HCEC 1CT (cell line): Measurements from ENCODE around the gene SDR39U1.

ENCODE experiments used
- DNase-seq: peaks from one replicate; pipeline ENCODE4 v3.0.0-alpha.2; 2017

SDR39U1 gene

DNA sequence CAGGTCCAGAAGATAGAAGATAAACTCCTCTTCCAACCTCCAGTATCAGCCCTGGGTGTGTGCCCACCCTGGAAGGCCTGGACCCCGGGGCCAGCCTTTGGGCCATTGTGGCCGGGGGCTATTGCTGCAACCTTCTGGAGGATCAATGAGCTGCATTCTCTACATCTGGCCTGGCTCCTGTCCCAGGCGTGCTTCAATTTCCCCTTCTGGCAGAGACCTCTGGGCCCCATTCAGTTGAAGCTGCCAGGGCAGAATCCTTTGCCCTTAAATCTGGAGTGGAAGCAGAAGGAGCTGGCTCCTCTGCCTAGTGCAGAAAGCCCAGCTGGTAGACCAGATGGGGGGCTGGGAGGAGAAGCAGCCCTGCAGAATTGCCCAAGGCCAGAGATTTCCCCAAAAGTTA is 33.8 kb downstream of the SDR39U1 start:
- no peak for DNase-seq

DNA sequence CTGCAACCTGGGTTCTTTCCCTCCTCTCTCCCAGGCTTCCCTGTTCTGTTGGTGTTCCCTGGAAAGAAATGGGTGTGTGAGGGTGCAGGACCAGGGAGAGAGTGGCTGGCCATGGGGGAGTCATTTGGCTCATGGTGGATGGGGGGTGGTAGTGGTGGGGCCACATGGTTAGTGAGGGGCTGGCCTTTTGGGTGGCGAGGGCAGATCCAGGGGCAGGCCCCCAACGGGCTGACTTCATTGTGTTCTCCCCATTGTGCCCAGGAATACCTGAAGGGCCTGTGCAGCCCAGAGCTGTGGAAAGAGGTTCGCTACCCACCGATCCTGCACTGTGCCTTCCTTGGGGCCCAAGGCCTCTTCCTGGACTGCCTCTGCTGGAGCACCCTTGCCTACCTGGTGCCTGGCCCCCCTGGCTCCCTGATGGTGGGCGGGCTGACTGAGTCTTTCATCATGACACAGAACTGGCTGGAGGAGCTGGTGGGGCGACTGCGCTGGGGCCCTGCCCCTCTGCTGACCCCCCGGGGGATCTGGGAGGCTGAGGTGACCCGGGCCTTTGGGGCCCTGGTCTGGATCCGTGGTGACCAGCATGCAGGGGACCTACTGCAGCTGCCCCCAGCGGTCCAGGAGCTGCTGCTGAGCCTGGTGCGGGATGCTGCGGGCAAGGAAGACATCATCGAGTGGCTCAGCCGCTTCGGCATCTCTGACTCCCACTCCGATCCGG is 34.8 kb downstream of the SDR39U1 start:
- no peak for DNase-seq

DNA sequence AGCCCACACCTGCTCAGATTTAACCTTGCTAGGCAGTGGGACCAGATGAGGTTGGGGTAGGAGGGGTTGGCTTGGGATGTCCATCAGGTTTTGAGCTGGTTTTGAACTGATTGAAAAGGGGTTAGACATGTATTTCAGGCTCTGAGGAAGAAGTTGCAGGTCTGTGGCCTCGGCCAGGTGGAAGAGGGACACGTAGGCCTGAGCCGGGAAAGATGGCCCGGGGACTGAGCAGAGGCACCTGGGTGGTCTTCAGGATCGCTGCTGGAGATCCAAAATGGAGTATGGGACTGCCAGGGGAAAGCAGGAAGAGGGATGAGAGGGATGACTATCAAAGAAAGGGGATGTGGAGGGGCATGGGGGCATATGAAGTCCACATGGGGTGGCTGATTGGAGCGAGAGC is 36.2 kb downstream of the SDR39U1 start:
- DNase-seq = no peak

DNA sequence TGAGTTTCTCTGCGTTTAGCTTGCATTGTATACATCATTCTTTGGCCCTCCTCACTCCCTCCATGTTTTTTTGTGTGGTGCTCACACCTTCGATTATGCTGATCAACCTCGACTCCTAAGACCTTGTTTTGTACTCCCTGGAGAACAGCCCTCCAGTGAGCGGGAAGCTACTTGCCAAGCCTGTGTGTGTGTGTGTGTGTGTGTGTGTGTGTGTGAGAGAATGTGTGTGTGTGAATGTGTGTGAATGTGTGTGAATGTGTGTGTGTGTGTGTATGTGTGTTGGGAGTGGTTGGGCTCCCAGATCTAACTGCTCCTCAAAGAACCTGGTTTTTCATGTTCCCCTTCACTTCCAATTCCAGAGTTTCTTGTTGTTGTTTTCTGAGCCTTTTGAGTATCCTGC is 37.8 kb downstream of the SDR39U1 start:
- DNase-seq = no peak

DNA sequence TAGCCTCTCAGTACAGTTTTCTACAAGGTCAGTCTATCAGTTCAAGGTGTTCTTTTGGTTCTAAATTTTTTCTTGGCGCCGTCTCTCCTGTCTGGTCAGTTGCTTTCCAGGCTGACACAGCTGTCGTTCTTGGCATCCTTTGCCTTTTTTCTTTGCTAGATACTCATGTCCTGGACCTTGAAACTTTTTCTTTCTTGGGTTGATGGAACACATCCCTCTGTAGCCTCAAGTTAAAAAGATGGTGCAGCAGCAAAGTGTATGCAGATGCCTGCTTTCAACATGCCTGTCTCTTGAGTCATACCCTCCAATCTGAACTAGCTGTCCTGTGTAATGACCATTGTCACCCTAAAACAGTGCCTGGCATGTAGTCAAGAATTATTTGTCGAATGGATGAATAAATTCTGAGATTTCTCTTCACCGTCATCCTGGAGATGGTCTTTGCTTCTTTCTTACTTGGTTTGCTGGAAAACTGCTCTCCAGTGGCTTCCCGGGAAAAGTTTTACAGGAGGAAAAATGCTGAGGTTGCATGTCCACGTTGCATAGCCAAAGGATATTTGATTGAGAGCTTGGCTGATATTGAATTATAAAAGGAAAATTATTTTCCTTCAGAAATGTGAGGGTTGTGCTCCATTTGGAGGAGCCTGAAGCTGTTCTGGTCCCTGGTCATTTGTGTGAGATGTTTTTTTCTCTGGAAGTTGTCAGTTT is 39.1 kb downstream of the SDR39U1 start:
- peak; percentile 21 for DNase-seq

DNA sequence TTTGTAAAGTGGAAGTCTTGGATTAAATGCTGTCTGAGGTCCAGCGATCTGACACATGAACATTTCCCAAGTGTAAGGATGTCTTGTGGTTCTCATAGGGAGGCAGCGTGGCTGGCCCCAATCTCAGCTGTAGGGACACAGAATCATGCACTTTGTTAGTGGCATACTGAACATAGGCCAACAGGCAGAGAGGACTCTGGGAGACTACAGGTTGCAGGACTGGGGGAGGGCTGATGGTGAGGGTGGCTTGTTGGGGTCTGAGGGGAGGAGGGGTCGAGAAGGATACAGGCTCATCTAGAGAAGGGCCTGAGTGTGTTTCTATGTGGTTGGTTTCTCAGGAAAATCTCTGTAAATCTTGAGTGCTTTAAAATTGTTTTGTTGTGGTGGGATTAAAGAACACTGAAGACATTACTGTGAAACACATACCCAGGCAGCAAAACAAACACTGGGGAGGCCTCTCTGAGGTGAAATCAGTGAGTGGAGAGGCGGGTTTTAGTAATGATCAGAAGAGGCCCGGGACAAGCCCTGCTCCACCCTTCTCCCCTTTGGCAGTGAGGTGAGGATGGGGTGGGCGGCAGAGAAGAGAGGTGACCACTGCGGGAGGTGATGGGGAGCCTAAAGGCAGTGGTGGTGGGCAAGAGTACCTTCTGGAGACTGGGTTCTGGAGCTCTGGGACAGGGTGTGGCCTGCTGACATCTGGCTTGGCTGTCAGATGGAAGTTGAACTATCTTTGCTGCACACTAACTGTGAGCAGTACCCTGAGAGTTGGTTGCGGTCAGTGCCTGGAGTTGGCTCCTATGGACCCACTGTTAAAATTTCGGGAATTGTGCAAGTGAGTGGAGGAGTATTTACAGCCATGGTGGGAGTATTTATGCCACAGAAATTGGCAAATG is 40.5 kb downstream of the SDR39U1 start:
- DNase-seq = no peak

DNA sequence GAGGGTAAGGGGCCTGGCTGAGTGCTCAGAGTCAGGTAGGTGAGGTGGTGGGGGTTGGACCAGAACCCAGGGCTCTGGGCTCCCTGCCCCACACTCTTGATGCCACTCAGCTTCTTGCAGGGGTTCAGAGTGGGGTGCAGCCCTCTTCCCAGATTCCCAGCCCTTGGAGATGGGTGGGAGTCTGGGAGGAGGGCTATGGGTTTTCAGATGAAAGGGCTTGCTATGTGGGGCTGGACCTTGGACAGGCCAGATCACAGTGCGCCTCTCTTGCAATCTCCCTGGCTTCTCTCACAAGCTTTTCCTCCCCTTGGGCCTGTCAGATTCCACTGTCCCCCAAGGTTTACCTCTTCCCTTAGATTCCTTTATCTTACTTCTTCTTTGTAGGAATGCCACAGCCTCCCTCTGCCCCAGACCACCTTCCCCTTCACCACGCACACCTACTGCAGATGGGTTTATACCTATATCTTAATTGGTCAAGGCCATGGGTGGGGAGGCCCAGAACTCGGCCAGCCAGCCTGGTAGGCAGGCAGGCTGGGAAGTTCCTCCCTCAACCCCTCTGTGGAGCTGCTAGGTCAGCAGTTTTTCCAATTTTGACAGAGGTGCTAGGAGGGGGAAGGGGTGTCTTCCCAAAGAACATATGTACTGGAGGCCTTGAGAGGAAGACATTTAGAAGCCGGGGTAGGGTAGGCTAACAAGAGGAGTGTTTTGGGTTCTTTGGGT is 42.4 kb downstream of the SDR39U1 start:
- no peak for DNase-seq

DNA sequence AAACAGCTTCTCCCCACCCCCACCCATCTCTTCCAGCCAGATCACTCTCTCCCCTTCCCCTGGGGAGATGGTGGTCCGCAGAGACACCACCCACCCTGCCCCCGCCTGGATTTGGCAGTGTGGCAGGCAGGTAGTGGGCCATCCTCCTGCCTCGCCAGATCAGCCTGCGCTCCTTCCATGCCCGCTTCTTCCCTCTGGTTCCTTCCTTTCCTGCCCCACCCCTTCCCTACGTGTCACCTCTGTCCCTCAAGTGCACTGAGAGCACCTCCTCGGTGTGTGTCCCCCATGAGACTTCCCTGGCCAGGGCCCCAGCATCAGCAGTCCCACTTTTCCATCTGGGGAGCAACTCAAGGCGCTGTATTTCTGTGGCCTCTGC is 43.1 kb downstream of the SDR39U1 start:
- no peak for DNase-seq

DNA sequence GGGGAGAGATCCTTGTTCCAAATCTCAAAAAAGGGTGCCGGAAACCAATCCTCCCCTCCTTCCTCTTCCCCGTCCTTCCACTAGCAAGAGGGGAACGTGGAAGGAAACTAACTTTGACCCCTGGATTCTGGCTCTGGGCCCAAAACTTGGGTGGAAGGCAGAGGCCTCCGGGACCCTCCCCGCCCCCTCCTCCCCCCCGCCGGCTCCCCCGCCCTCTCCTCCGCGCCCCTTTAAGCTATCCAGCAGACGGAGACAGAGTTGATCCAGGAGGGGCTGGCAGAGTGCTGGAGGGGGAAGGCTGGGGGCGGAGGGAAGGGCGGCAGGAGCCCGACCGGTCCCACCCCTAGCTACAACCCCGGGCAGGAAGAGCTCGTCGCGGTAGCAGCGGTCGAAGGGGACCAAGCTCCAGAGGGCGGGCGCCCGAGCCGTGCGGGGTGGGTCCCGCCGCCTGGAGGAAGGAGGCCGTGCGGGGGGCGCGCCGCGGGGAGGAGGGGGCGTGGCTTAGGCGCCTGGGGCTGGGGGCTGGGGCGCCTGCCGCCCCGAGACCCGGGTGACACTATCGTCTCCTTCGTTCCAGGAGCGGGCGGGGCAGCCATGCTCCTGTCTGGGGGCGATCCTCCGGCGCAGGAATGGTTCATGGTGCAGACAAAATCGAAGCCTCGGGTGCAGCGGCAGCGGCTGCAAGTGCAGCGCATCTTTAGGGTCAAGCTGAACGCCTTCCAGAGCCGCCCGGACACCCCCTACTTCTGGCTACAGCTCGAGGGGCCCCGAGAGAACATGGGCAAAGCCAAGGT is 43.7 kb downstream of the SDR39U1 start, which contains the start of gene NYNRIN:
NYNRIN (plus strand) TSS at position 351 of the 794 bp plus-strand sequence; CDS start at position 595, 244 bp downstream.
- no peak for DNase-seq

DNA sequence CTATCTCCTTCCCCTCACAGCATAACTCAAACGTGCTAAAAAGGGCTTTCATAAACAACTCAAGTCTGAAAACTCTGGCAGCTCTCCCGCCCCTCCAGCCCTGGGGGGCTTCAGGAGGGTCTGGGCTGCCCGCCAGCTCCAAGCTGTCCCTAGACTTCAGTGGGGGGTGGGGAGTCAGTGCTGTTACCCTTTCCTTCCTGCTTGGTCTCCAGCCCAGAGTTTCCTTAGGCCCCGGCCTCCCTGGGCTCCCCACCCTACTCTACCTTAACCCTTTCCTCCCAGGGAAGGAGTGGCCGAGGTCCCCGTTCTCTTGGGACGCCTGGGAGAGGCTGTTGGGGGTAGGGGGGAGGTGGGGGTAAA is 44.3 kb downstream of the SDR39U1 start:
- no peak for DNase-seq

DNA sequence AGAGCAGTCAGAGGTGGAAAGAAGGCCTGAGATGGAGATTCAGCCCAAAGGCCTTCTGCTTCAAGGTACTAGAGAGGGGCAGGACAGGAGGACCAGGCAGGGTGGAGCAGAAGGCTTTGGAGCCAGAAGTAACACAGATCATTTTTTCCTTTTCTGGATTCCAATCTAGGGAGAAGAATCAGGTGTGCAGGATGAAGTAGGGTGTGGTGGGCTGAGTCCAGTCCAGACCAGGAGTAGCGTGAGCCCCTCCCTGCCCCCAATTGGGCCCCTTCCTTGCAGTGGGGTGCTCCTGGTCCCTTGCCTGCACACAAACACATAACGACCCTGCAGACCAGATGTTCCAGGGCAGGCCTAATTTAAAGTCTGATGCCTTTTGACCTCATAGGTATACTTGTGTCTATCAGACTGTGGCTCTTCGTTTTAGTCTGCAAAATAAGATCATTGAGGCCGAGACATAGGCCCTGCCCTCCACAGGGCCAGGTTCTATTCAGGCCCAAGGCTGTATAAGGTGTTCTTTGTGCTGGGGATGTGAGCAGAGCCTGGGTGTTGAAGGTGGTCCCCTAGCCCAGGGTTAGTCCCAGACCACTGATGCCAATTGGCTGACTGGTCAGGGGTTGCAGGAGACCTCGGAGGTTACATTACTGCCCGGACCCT is 44.8 kb downstream of the SDR39U1 start:
- no peak for DNase-seq

DNA sequence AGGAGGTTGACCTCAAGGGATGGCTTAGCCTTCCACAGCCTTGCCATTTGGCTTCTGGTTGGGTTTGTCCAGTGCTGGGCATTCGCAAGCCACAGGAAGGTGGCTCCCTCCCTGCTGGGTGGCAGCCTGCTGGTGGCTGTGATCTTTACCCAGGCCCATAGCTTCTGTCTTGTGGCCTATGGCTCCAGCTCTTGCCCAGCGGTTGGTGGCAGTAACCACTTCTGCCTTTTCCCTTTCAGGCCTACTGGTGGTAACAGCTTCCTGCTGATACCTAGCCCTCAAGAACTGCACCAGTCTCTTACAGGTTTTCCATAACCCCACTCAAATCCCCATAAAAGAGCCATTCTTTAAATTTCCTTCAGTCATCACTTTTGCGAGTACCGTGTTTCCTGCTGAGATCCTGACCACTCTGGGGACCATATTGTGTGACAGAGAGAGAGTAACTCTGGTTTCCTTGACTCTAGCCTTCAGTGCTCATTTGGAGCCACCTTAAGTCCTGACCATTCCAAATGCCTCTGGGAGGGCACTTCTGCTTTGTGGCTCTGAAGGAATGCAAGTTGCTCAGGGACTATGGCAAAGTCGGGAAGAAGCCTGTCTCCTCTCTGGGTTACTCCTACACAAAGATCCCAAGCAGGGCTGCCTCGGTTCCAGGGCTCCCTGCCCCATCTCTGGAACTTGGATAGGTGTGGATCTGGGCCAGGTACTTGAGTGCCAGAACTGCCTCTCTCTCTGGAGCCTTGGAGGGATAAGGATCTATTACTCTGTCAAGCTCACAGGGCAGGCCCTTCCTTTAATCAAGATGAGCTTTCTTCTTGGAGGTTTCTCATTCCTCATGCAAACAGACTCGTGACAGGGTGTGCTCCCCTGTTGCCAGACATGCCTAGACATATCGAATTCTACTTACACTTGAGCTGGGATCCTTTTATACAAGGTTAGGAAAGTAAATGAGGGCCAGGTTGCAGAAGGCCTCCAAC is 46.7 kb downstream of the SDR39U1 start:
- DNase-seq = no peak

DNA sequence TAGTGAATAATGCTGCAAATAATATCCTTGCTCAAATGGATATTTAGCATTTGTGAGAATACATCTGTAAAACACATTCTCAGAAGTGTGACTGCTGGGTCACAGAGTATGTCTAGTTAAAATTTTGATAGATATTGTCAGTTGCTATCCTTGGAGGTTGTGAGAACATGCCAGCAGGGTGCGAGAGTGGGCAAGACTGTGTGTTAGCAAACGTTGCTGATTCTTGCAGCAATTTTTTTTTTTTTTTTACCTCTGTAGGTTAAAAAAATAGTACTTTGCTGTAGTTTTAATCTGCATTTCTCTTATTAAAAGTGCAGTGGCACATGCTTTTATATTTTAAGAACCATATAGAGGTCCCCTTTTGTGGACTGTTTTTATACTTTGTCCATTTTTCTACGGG is 48.3 kb downstream of the SDR39U1 start:
- no peak for DNase-seq

DNA sequence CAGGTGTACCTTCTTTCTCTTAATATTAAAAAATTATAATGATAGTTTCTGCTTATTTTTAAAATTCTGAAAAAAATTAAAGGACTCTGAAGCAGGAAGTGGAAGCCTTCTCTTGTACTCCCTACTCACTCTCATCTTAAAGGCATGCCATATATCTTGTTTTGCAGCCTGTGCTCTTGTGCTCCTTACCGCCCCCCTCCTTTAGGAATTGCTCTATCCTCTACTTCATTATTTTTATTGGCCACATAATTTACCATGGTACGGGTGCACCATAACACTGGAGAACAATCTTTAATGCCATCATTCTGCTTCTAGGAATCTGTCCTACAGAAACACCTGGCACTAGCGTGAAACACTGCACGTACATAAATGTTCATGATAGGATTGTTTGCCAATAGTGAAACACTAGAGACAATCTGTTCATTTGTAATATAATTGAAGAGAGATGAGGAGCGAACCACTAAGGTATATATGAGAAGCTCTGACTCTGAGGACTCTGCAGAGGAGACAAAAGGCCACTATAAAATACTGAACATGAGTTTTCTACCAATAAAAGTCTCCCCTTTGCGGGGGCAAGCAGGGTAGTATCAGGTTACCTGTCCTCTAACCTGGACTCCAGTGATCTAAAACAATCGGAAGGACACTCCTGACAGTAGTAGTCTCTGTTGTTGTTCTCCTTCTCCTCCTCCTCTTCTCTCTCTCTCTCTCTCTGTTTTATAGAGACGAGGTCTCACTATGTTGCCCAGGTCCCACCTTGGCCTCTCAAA is 50.1 kb downstream of the SDR39U1 start:
- peak; percentile 68 for DNase-seq

DNA sequence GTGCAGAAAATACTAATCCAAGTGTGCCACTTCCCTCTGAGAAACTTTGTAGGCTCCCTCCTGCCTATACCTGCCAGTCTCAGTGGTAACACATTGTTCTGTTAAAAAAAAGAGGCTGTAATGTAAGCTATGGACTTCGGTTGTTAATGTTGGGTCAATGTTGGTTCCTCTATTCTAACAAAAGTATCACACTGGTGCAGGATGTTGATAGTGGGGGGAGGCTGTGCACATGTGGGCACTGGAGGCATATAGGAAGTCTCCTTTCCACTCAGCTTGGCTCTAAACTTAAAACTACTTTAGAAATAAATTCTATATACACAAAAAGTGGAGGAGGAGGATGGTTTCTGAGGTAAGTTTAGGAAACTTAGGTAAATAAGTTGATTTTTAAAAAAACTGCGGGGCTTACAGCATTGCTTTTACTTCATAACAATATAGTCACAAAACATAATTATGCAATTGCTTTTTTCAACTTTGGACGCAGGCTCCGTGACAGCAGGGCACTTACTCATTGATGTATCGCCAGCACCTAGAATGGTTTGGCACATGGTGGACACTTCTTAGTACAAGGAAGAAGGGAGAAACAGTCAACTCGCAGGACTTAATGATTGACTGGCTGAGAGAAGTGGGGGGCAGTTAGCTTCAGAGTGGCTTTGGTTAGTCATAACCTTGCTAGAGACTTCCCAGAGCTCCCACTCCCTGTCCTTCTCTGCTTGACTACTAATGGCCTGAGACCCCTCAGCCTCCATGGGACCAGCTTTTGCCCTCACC is 51.7 kb downstream of the SDR39U1 start:
- no peak for DNase-seq
